NB4 (cell line): ENCODE data around the gene ADRM1.

Experiments
- CTCF ChIP-seq: IDR thresholded peaks from one replicate; pipeline ENCODE4 v1.5.1; 2012; ENCODE audit warnings: low read depth, low read length
- MAX ChIP-seq: IDR thresholded peaks from 2 replicates; pipeline ENCODE4 v1.6.1; 2011; ENCODE audit warnings: low read depth, low read length
- POLR2A ChIP-seq: IDR thresholded peaks from 2 replicates; pipeline ENCODE4 v1.6.1; 2011; ENCODE audit warnings: mild to moderate bottlenecking; ENCODE audit not compliant: insufficient read length; ENCODE audit errors: extremely low read depth

GRCh38 chr20:62327726-62328495 is 25.1 kb downstream of the ADRM1 start:
- TF ChIP-seq CTCF (no peak), POLR2A (no peak), MAX (no peak)
